Activated CD4-positive, alpha-beta T cell treated with anti-CD3 and anti-CD28 coated beads, Interleukin-2, amount 50 U/mL, for 48 hours (primary cell): ENCODE measurements around the gene DNLZ.
A peak's percentile ranks its signal among the peaks of the same experiment; 100 is the strongest.
"Not testable (repeated sequence)": the region's sequence is repeated elsewhere in the genome, so short reads cannot be mapped to it uniquely, and the experiment has no call there.

Experiments used
- DNase-seq, 2 experiments: peaks; one replicate each; pipeline ENCODE4 v3.0.0-alpha.2; 2020

The DNLZ gene

DNA sequence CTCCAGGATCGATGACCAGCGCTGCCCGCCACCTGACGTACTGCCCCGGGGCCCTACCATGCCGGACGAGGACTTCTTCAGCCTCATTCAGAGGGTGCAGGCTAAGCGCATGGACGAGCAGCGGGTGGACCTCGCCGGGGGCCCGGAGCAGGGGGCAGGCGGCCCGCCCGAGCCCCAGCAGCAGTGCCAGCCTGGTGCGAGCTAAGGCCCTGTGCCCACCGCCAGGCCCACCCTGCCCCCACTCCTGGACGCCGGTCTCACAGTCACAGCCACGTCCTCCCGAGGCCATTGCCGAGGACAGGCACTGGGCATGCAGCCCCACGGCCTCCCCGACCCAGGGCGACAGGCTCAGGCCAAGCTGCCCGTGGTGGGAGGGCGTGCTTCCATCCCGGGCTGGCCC, 5.5 kb downstream of the DNLZ start:
- no peak for DNase-seq

- no peak for DNase-seq
Observed at GRCh38 chr9:136357202-136357725, 6.3 kb downstream of the DNLZ start.

GRCh38 chr9:136355616-136356557, 7.7 kb downstream of the DNLZ start:
- DNase-seq = no peak

- DNase-seq = no peak
Observed at GRCh38 chr9:136354592-136355085, 8.9 kb downstream of the DNLZ start.

DNA sequence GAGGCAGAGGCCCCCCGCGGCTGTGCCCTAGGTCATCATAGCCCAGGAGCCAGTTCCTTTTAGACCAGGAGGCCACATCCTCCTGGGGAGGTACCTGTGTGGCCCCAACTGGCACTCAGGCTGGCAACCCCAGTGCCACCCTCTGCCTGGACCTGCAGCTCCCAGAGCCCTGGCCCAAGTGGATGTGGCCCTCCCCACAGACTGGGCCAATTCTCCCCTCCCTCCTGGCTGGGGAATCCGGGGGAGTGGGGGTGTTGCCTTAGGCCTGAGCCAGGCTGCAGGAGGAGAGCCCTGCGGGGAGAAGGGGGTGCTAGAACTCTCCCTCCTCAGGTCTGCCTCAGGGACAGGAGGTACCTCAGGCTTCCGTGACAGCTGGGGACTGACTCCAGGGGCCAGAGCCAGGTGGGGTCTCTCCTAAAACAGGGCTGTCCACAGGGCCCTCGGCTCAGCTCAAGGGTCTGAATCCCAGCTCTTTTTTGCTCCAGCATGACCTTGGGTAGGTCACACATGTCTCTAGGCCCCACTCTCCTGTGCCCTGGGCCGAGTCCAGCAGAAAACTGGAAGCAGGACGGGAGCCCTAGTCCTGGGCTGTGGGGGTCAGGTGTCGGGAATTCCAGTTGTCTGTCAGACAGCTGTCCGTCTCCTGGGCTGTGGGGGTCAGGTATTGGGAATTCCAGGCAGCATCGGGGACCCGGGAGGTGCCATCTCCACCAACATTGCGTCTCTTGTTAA, 9.6 kb downstream of the DNLZ start:
- no peak for DNase-seq

DNA sequence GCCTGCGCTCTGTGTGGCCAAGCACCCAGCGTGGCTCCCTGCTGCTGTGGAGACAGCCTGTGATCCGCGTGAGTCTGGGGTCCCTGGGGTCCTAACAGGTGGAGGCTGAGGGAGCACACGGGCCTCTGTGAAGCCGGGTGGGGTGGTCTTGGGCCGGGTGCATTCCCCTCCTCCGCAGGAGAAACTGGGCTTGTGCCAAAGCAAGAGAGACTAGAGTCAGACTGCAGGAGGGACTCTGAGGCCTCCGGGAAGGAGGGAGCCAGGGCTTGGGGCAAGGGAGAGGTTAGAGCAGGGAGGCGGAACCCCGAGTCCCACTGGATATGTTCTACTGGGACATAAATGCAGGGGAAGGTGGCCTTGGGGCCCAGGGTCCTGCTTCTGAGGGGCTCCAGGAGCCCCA, 10.5 kb downstream of the DNLZ start:
- no peak for DNase-seq

- no peak for DNase-seq
Observed at GRCh38 chr9:136352682-136353081, 10.9 kb downstream of the DNLZ start.

DNA sequence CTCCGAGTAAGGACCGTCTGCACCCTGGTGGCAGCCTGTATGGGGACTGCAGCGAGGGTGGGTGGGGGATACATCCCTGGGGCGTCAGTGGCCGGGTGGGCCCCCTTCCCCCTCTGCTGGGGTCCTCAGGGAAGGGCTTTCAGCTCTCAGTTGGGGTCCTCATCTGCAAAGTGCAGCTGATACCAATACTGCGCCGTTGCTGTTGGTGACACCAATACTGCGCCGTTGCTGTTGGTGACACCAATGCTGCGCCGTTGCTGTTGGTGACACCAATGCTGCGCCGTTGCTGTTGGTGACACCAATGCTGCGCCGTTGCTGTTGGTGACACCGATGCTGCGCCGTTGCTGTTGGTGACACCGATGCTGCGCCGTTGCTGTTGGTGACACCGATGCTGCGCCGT, 11.7 kb downstream of the DNLZ start:
- not testable (repeated sequence) for DNase-seq

DNA sequence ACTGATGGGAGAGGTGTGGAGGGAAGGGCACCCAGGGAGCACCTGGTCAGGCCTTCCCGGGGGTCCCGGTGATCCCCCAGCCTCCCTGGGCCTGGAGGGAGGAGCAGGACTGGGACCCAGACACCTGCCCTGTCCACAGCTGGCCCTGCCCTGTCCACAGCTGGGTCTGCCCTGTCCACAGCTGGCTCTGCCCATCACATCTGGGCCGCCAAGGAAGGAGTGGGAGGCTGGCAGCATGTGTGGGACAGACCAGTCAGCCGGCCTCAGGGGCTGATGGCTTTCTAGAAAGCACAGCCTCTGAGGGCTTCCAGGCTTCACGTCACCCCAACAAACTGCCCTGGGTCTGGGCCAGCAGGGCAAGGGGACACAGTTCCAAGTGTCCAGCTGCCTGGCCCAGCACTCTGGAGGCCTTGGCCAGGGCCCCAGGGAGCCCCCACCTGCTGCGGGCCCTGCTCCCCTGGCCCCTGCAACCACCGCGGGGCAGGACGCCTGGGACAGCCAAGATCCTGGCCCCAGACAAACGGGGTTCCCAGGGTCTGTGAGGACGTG, 12.2 kb downstream of the DNLZ start:
- no peak for DNase-seq

GRCh38 chr9:136349546-136349945, 14.0 kb downstream of the DNLZ start:
- no peak for DNase-seq

DNA sequence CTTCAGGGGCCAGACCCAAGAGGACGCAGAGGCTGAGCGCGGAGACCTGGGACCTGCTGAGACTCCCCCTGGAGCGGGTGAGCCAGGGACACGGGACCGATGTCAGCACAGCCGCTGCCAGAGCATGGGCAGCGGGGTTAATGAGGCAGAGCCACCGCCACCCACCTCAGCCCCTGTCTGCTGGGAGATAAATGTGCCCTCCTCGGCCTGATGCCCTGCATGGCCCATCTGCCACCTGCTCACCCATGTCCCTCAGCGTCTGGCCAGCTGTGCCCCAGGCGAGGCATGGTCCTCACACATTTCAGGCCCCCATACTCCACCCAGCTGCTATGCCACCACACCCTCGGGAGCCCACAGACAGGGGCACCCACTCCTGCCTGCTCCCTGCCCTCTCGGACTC, 14.9 kb downstream of the DNLZ start:
- no peak for DNase-seq

DNA sequence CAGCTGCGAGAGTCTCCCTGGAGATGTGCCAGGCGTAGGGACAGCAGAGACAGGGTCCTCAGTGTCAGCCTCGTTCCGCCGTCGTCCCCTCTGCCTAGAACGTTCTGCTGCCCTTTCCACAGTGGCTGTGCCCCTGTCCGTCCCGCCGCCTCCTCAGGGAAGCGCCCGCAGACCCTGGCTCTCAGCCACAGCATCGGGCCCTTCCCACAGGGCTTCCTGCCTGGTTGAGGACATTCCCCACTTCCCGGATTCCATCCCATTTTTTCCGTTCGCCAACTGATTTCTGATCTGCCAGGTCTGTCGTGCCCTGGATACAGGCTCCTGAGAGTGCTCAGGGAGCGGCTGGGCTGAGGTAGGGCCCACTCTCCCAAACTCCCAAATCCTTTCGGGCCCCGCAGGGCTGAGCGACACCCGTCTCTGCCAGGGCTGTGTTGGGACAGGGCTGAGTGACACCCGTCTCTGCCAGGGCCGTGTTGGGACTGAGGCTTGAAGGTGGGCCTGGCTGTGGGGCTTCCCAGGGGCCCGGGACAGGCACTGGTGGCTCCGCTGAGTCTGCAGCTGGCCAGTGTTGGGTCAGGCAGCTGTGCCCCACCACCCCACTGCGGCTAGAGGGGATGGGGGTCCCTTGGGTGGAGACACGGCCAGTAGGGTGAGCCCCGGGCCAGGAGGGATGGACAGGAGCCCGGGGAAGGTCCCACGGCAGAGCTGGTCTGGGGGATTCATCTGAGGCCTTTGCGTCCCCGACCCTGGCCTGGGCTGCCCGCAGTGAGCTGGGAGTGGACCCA, 15.9 kb downstream of the DNLZ start:
- DNase-seq = no peak

DNA sequence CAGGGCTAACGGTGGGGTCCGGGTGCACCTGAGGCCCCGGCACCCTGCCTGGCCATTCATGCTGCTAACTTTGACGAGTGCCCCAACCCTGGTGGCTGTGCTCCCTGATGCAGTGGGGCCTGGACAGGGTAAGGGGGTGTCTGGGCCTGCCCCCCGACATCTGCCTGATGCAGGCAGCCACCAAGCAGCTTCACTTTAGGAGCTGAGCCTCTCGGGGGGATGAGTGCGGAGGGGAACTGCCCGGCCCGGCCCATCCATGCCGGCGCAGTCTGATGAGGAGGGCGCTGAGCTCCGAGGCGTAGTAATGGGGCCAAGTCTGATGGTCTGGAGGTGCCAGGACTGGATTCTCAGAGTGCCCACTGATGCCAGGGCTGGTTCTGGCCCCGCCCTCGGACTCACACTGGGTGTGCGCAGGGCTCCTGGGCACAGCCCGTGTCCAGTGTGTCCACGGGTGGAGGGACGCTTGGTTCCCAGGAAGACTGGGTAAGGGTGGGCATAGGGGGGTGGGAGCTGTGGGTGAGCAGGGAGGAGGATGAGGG, 16.5 kb downstream of the DNLZ start:
- no peak for DNase-seq

- no peak for DNase-seq
Observed at GRCh38 chr9:136346157-136346481, 17.4 kb downstream of the DNLZ start.

GRCh38 chr9:136345281-136346156, 18.0 kb downstream of the DNLZ start:
- DNase-seq = no peak

DNA sequence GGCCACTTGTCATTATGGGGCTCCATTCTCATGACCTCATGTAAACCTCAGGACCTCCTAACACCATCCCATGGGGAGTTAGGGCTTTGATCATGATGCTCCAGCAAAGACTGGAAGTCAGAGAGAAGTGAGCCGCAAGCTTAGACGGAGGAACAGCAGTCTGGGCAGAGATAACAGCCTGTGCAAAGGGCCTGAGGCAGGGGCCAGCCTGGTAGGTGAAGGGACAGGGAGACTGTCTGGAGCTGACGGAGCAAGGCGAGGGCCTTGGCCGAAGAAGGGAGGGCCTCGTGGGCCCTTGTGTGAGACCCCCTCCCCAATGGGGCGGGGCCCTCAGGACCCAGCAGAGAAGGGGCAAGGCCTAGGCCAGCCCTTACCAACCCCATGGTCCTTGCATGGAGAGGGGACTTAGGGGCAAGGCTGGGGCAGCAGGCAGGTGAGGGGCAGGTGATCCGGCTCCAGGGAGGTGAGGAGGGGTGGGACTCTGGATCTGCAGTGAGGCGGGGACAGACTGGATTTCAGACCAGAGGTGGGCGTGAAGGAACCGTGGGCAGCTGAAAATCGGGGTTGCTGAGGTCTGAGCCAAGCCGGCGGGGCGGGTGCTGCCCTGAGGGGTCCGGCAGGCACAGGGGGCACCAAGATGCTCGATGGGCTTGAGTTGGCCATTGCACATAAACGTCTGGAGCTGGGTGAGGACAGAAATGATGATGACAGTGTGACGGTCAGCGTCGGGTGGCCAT, 18.8 kb downstream of the DNLZ start:
- no peak for DNase-seq

GRCh38 chr9:136343884-136344269, 19.7 kb downstream of the DNLZ start:
- DNase-seq = no peak

- DNase-seq = no peak
Observed at GRCh38 chr9:136343121-136343883, 20.2 kb downstream of the DNLZ start.

DNA sequence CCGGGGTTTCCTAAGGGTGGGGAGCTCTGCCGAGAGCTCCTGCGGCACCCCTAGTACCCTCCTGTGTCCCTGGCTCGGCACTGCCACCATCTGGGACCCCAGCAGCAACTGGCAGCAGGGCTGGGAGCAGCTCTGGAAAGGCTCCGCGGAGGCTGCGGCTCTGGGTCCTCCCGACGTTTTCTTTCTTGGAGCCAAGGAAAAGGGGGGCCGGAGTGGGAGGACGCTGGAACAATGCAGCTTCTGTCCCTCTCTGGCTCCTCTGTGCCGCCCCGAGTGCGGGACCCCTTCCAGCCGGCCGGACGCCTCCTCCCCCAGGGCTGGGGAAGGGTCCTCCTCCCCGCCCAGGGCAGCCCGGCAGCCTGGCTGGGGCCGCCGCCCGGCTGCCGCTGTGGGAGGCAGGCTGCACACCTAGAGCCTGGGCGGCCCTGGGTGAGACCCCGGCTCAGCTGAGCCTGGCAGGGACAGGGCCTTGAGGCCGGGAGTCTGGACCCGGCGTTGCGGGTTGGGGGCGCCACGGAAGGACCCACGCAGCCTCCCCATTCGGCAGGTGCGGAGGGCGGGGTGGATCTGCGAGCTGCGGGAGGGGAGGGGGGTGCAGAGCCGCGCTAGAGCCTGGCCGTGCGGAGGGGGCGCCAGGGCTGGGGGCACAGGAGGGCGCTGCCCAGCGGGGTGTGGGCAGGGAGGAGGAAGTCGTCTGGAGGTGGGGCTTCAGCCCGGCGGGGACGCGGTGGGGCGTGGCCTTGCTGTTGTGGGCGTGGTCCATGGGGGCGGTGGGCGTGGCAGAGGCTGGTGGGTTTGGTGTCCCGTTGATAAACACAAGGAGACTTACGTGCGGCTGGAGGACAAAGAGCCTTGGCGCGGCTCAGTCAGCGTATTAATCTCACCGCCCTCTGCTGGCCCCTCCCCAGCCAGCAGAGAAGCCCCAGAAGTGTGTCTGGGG, 21.1 kb downstream of the DNLZ start:
- peak; percentile 71 to 73 for DNase-seq
